ENCODE results near the gene POP4. TPM values are rescaled to one million over a fixed set of nuclear protein-coding genes. Genes with fewer than 3 reads are reported as not detected.

Gene POP4
- total and polyA plus RNA-seq, 2 of the 13 experiments (the other 11 are each of a cell fraction or from before 2014, with no cell fraction given) = 32.2 to 84.0 TPM

DNA sequence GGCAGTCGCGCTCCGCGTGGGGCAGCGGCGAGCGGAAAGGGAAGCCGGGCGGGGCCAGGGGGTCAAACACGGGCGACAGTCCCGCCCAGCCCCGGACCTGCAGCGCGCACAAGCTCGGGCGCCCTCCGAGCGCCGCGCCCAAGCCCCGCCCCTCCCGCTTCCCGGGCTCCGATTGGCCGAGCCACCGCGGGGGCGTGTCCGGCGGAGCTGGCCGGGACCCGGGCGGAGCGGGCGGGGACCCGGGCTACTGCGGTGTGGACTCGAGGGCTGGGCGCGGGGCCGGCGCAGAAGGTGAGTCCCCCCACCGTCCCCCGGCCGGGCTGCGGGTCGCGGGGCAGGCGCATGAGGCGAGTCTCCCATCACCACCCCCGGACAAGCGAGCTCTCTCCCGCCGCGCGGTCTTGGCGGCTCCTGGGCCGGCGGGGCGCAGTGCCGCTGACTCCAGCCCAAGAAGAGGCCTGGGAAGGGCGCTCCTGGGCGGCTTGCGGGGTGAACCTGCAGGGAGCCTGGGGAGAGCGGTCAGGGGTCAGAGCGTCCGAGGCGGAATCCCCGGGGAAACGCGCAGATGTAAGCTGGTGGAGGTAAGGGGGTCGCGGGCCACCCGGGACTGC, 59.2 kb downstream of the POP4 start, which contains the start of gene PLEKHF1 (continued):
- TF ChIP-seq ELF3 (CRISPR knock-in tag; IDR thresholded peaks at IDR 0.05) (no peak), NAIF1 (CRISPR knock-in tag; IDR thresholded peaks at IDR 0.05; ENCODE audit: borderline replicate concordance) (no peak), HNRNPLL (IDR thresholded peaks at IDR 0.05; ENCODE audit: low read depth, low read length, poor library complexity, severe bottlenecking) (peak; percentile 59), ZNF292 (CRISPR knock-in tag; IDR thresholded peaks at IDR 0.05; ENCODE audit: borderline replicate concordance, low read depth) (no peak), RORA (CRISPR knock-in tag; IDR thresholded peaks at IDR 0.05) (no peak), CBX5 (CRISPR knock-in tag; IDR thresholded peaks at IDR 0.05; ENCODE audit: borderline replicate concordance) (no peak), ELK4 (CRISPR knock-in tag; IDR thresholded peaks at IDR 0.05; ENCODE audit: borderline replicate concordance) (no peak), SRF (IDR thresholded peaks at IDR 0.05; ENCODE audit: low read depth, low read length) (no peak), ZNF607 (CRISPR knock-in tag; IDR thresholded peaks at IDR 0.05; ENCODE audit: borderline replicate concordance) (no peak), NFYC (CRISPR knock-in tag; IDR thresholded peaks at IDR 0.05) (peak; percentile 57), ZKSCAN8 (CRISPR knock-in tag; IDR thresholded peaks at IDR 0.05; ENCODE audit: borderline replicate concordance) (no peak), ZNF670 (CRISPR knock-in tag; IDR thresholded peaks at IDR 0.05; ENCODE audit: borderline replicate concordance) (no peak), ZFP91 (CRISPR knock-in tag; IDR thresholded peaks at IDR 0.05; ENCODE audit: borderline replicate concordance) (peak; percentile 19; the same call in 1 of the 2 replicates), CEBPB (IDR thresholded peaks at IDR 0.05; ENCODE audit: borderline replicate concordance, low read depth, low read length) (no peak), RBFOX2 (IDR thresholded peaks at IDR 0.05; ENCODE audit: low read depth, low read length) (peak; percentile 69; the same call in 1 of the 2 replicates), ZNF777 (CRISPR knock-in tag; IDR thresholded peaks at IDR 0.05) (peak; percentile 73; the same call in 1 of the 2 replicates), KDM5B (CRISPR knock-in tag; IDR thresholded peaks at IDR 0.05; ENCODE audit: borderline replicate concordance) (peak; percentile 31; the same call in 1 of the 2 replicates), GABPB1 (CRISPR knock-in tag; IDR thresholded peaks at IDR 0.05) (peak; percentile 65; the same call in 1 of the 2 replicates)
- TF ChIP-seq, protein P1, sequence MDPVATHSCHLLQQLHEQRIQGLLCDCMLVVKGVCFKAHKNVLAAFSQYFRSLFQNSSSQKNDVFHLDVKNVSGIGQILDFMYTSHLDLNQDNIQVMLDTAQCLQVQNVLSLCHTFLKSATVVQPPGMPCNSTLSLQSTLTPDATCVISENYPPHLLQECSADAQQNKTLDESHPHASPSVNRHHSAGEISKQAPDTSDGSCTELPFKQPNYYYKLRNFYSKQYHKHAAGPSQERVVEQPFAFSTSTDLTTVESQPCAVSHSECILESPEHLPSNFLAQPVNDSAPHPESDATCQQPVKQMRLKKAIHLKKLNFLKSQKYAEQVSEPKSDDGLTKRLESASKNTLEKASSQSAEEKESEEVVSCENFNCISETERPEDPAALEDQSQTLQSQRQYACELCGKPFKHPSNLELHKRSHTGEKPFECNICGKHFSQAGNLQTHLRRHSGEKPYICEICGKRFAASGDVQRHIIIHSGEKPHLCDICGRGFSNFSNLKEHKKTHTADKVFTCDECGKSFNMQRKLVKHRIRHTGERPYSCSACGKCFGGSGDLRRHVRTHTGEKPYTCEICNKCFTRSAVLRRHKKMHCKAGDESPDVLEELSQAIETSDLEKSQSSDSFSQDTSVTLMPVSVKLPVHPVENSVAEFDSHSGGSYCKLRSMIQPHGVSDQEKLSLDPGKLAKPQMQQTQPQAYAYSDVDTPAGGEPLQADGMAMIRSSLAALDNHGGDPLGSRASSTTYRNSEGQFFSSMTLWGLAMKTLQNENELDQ (CRISPR knock-in tag; IDR thresholded peaks at IDR 0.05; ENCODE audit: borderline replicate concordance) = no peak
- TF ChIP-seq, protein P2, sequence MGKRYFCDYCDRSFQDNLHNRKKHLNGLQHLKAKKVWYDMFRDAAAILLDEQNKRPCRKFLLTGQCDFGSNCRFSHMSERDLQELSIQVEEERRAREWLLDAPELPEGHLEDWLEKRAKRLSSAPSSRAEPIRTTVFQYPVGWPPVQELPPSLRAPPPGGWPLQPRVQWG (CRISPR knock-in tag; IDR thresholded peaks at IDR 0.05; ENCODE audit: borderline replicate concordance, low read depth) = no peak
- TF ChIP-seq, protein P3, sequence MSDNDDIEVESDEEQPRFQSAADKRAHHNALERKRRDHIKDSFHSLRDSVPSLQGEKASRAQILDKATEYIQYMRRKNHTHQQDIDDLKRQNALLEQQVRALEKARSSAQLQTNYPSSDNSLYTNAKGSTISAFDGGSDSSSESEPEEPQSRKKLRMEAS (IDR thresholded peaks at IDR 0.05) = peak; percentile 64
- TF ChIP-seq, protein P4, sequence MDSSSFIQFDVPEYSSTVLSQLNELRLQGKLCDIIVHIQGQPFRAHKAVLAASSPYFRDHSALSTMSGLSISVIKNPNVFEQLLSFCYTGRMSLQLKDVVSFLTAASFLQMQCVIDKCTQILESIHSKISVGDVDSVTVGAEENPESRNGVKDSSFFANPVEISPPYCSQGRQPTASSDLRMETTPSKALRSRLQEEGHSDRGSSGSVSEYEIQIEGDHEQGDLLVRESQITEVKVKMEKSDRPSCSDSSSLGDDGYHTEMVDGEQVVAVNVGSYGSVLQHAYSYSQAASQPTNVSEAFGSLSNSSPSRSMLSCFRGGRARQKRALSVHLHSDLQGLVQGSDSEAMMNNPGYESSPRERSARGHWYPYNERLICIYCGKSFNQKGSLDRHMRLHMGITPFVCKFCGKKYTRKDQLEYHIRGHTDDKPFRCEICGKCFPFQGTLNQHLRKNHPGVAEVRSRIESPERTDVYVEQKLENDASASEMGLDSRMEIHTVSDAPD (CRISPR knock-in tag; IDR thresholded peaks at IDR 0.05) = no peak
